ENCODE data around the gene HPCAL4. TPM values are rescaled to one million over a fixed set of nuclear protein-coding genes. Genes with fewer than 3 reads are reported as not detected.

Gene HPCAL4
- total and polyA plus RNA-seq, 7 donors, result 0.16 to 1.1 (median 0.83) TPM; not detected in 2

DNA sequence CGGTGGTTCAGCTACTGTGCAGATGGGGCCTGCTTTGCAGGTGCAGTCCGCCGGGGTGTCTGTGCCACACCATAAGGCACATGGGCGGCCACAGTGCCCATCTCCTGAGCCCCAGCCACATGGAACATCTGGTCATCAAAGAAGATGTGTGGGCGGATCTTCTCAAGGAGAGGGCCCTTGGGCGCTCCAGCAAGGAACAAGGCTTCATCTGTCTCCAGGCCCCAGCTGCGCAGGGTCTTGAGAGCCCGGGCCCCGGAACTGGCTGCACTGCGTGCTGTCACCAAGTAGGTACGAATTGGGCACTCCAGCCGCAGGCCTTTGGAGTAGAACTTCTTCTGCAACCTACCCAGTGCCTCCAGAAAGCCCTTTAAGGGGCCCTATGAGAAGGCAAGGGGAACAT lies 32.1 kb downstream of the HPCAL4 start:
- Histone ChIP-seq H3K27ac (no peak overlapping the region), H3K4me1 (no peaks in the 10 kb centered on the region), H3K36me3 (no peaks in the 10 kb centered on the region), H3K9me3 (no peaks in the 10 kb centered on the region), H3K27me3 (peaks cover 0 to 6% (median 0%) of the 10 kb centered on the region in 3 donors), H3K4me3 (no peak overlapping the region)
- intact Hi-C loops (cut with DNase I), result no loop called here
- DNase-seq, result no peak
- TF ChIP-seq, protein P1, sequence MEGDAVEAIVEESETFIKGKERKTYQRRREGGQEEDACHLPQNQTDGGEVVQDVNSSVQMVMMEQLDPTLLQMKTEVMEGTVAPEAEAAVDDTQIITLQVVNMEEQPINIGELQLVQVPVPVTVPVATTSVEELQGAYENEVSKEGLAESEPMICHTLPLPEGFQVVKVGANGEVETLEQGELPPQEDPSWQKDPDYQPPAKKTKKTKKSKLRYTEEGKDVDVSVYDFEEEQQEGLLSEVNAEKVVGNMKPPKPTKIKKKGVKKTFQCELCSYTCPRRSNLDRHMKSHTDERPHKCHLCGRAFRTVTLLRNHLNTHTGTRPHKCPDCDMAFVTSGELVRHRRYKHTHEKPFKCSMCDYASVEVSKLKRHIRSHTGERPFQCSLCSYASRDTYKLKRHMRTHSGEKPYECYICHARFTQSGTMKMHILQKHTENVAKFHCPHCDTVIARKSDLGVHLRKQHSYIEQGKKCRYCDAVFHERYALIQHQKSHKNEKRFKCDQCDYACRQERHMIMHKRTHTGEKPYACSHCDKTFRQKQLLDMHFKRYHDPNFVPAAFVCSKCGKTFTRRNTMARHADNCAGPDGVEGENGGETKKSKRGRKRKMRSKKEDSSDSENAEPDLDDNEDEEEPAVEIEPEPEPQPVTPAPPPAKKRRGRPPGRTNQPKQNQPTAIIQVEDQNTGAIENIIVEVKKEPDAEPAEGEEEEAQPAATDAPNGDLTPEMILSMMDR (IDR thresholded peaks at IDR 0.05), result no peak
- no peak for TF ChIP-seq EP300 (IDR thresholded peaks at IDR 0.05)
- TF ChIP-seq POLR2A (IDR thresholded peaks at IDR 0.05), result no peak
- no peak for TF ChIP-seq POLR2AphosphoS5 (IDR thresholded peaks at IDR 0.05)
- 95% methylated on average over 12 of the region's 12 CpGs for WGBS, 2 donors

DNA sequence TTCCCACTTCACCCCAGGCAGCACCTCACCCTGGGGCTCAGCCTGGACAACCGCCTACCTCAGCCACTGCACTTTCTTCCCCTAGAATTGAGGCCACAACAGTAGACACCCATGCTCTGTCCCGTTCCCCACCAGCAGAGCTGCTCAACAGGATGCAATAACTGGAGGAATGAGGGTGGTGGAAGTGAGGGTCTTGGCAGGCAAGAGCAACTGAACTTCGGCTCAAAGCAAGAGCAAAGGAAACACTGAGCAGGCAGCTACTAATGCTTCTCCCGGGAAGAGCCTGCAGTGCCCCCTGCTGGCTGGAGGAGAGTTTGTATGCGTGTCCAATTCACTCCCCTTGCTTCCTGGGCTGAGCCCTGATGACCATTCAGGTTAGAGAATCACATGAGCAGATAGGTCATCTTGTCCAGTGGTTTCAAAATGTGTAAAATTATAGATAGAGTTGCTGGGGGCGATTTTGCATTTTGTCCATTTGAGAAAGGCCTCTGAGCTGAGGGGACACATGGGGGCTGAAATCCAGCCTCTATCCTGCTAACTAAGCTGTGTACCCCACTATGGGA lies 33.2 kb downstream of the HPCAL4 start:
- no peak overlapping the region for H3K4me3 ChIP-seq
- peaks cover 0 to 9% (median 3%) of the 10 kb centered on the region in 4 donors for H3K4me1 ChIP-seq
- H3K9me3 ChIP-seq, result no peaks in the 10 kb centered on the region
- TF ChIP-seq POLR2AphosphoS5 (IDR thresholded peaks at IDR 0.05), result no peak
- TF ChIP-seq, protein P1 (IDR thresholded peaks at IDR 0.05), result peak in 2 of 4 experiments; percentile 31 to 53
- TF ChIP-seq POLR2A (IDR thresholded peaks at IDR 0.05), result no peak
- intact Hi-C loops (cut with DNase I), result no loop called here
- no peaks in the 10 kb centered on the region for H3K36me3 ChIP-seq
- no peak overlapping the region for H3K27ac ChIP-seq
- peaks cover 0 to 6% (median 0%) of the 10 kb centered on the region in 3 donors for H3K27me3 ChIP-seq
- DNase-seq, result no peak
- 24 to 32% methylated on average over 6 of the region's 6 CpGs for WGBS, 2 donors

DNA sequence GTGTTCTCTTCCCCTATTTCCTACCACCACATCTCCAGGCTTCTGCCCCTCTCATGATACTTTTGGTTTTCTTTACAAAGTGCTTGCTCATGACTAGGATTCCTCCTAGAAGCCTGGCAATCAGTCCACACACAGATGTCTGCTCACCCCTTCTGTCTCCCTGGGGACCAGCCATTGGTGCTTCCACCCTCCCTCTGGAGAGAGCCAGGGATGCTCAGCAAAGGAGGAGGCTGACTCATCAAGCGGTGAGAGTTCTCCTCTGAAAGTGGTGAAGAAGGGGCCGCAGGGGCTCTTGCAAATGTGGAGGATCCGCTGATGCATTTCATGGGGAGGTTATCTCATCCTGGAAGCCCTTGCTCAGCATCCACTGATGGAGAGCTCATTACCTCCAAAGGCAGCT lies 33.8 kb downstream of the HPCAL4 start:
- Histone ChIP-seq H3K4me3 (no peak overlapping the region), H3K27me3 (peaks cover 0 to 6% (median 0%) of the 10 kb centered on the region in 3 donors), H3K4me1 (peaks cover 0 to 11% (median 3%) of the 10 kb centered on the region in 4 donors), H3K9me3 (no peaks in the 10 kb centered on the region), H3K27ac (no peak overlapping the region), H3K36me3 (no peaks in the 10 kb centered on the region)
- no peak for TF ChIP-seq EP300 (IDR thresholded peaks at IDR 0.05)
- TF ChIP-seq, protein P1 (IDR thresholded peaks at IDR 0.05), result no peak
- TF ChIP-seq POLR2AphosphoS5 (IDR thresholded peaks at IDR 0.05), result no peak
- WGBS, 2 donors, result 89 to 95% methylated on average over 3 of the region's 3 CpGs
- intact Hi-C loops (cut with DNase I), result no loop called here
- DNase-seq, result no peak

DNA sequence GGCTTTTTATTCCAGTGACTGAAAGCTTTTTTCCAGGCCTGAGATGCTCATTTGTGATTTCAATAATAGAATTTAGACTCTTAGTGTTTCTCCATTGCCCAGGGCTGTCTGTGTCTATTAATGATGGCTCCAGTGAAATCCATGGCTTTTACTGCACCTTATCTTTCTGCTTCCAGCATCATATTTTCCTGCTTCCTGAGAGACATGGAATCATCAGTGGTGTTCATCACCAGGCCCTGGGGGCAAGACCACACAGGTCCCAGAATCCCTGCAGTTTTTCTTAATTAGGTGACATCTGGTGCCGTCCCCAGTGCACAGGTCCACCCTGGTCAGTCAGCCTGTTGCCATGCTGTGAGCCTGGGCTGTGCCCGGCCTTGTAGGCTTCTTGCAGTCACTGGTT lies 34.8 kb downstream of the HPCAL4 start:
- intact Hi-C loops (cut with DNase I), result no loop called here
- no peak overlapping the region for H3K27ac ChIP-seq
- no peak for TF ChIP-seq EP300 (IDR thresholded peaks at IDR 0.05)
- no peak for TF ChIP-seq POLR2AphosphoS5 (IDR thresholded peaks at IDR 0.05)
- TF ChIP-seq, protein P1 (IDR thresholded peaks at IDR 0.05), result no peak
- TF ChIP-seq POLR2A (IDR thresholded peaks at IDR 0.05), result no peak
- DNase-seq, result no peak
- H3K4me1 ChIP-seq, result peaks cover 0 to 11% (median 3%) of the 10 kb centered on the region in 4 donors
- H3K27me3 ChIP-seq, result peaks cover 0 to 6% (median 0%) of the 10 kb centered on the region in 3 donors
- H3K9me3 ChIP-seq, result no peaks in the 10 kb centered on the region
- no peak overlapping the region for H3K4me3 ChIP-seq
- no peaks in the 10 kb centered on the region for H3K36me3 ChIP-seq
- WGBS, 2 donors, result 87 to 94% methylated on average over 2 of the region's 2 CpGs

Data from sigmoid colon (tissue), 7 donors.